Endothelial cell of umbilical vein (primary cell): ENCODE data around the gene GRK1. TPM values are rescaled to one million over a fixed set of nuclear protein-coding genes. Genes with fewer than 3 reads are reported as not detected.

Experiments
- BruUV-seq: library from RNA; stranded (reverse); fragments of 400-500 nt; replicated peaks from 2 replicates; lab custom pipeline; 2021; lab: Mats Ljungman, UMichigan
- CTCF ChIA-PET: fragments of 300-600, 350-600 bp; sonication (Branson Sonifier 250); formaldehyde crosslinking; loops from one replicate; lab custom pipeline; 2021; ENCODE audit warnings: antibody characterized with exemption, inconsistent platforms; lab: Charles Lee
- POLR2A ChIA-PET: fragments of 300-600, 350-600 bp; sonication (Branson Sonifier 250); formaldehyde crosslinking; loops from one replicate; lab custom pipeline; 2021; ENCODE audit warnings: antibody characterized with exemption, inconsistent platforms; lab: Charles Lee
- DNase-seq: peaks from one replicate; pipeline ENCODE4 v3.0.0-alpha.2; 2011; ENCODE audit warnings: low read depth, low spot score
- FAIRE-seq: peaks from 2 replicates; lab custom pipeline; 2011; peaks lifted over from hg19 to GRCh38; lab: Jason Lieb, UNC
- H2AFZ ChIP-seq: 2 replicates; pipeline ENCODE4 v1.6.0; 2012; ENCODE audit warnings: low read depth, low read length, control low read depth, inconsistent platforms
- H3K27ac ChIP-seq: 2 replicates; pipeline ENCODE4 v1.5.1; 2011; ENCODE audit warnings: low read depth, mild to moderate bottlenecking, control low read depth, low read length, moderate library complexity; ENCODE audit not compliant: insufficient read depth
- H3K27me3 ChIP-seq, 2 experiments: 2 replicates each; pipeline versions ENCODE4 v1.6.0 to v1.6.1; 2011; ENCODE audit warnings: low read length in 2 of 2, mixed read lengths in 1 of 2; ENCODE audit not compliant: control insufficient read depth in 2 of 2, insufficient read depth in 2 of 2
- H3K36me3 ChIP-seq, 2 experiments: 2 replicates in 1 of 2; 3 replicates in 1 of 2; pipeline ENCODE4 v1.5.1; 2011; ENCODE audit warnings: low read length in 2 of 2, mild to moderate bottlenecking in 1 of 2, moderate library complexity in 1 of 2; ENCODE audit not compliant: control insufficient read depth in 2 of 2, insufficient read depth in 2 of 2; ENCODE audit errors: extremely low read depth in 1 of 2
- H3K4me1 ChIP-seq: 3 replicates; pipeline ENCODE4 v1.5.1; 2011; ENCODE audit warnings: mild to moderate bottlenecking, low read length; ENCODE audit not compliant: control insufficient read depth, insufficient read depth; ENCODE audit errors: extremely low read depth
- H3K4me2 ChIP-seq: 2 replicates; pipeline ENCODE4 v1.6.1; 2011; ENCODE audit warnings: low read length, control low read depth, mixed read lengths; ENCODE audit not compliant: insufficient read depth
- H3K4me3 ChIP-seq, 3 experiments: fragments of 200-600 bp in 1 of 3; sonication (generic), shearing (Covaris generic) in 1 of 3; replicated peaks in 1 of 3; 2 replicates each; pipeline ENCODE4 v1.5.1; 2011 to 2016; ENCODE audit warnings: control low read depth in 3 of 3, low read length in 3 of 3, mild to moderate bottlenecking in 2 of 3, inconsistent platforms in 1 of 3, low read depth in 1 of 3, moderate library complexity in 1 of 3; ENCODE audit not compliant: insufficient read depth in 1 of 3
- H3K79me2 ChIP-seq: 2 replicates; pipeline ENCODE4 v1.6.0; 2012; ENCODE audit warnings: low read length, inconsistent platforms; ENCODE audit not compliant: control insufficient read depth, insufficient read depth
- H3K9ac ChIP-seq: replicated peaks from 2 replicates; pipeline ENCODE3; 2011; ENCODE audit warnings: low read length, control low read depth; ENCODE audit not compliant: insufficient read depth; ENCODE audit errors: extremely low read depth
- H3K9me1 ChIP-seq: replicated peaks from 3 replicates; pipeline ENCODE4 v1.6.0; 2011; ENCODE audit warnings: mild to moderate bottlenecking, low read length; ENCODE audit not compliant: control insufficient read depth, insufficient read depth; ENCODE audit errors: extremely low read depth
- H3K9me3 ChIP-seq: replicated peaks from 2 replicates; pipeline ENCODE4 v1.5.1; 2012; ENCODE audit warnings: low read length, inconsistent platforms; ENCODE audit not compliant: control insufficient read depth, insufficient read depth
- H4K20me1 ChIP-seq: replicated peaks from 2 replicates; pipeline ENCODE3; 2011; ENCODE audit warnings: mild to moderate bottlenecking, low read length; ENCODE audit not compliant: control insufficient read depth, insufficient read depth; ENCODE audit errors: extremely low read depth
- EZH2 ChIP-seq: IDR thresholded peaks from 2 replicates; pipeline ENCODE4 v1.6.1; 2012; ENCODE audit warnings: borderline replicate concordance, low read depth, mild to moderate bottlenecking, moderate library complexity, low read length, inconsistent platforms; ENCODE audit not compliant: severe bottlenecking
- FOS ChIP-seq: IDR thresholded peaks from 2 replicates; pipeline ENCODE4 v1.6.1; 2011; ENCODE audit warnings: mild to moderate bottlenecking, low read length, moderate library complexity, borderline replicate concordance; ENCODE audit not compliant: insufficient read depth
- GATA2 ChIP-seq: IDR thresholded peaks from 2 replicates; pipeline ENCODE4 v1.7.0; 2011; ENCODE audit warnings: low read depth, mild to moderate bottlenecking, moderate library complexity, mixed read lengths, low read length; ENCODE audit not compliant: insufficient read length, insufficient read depth
- JUN ChIP-seq: IDR thresholded peaks from 2 replicates; pipeline ENCODE4 v1.6.1; 2011; ENCODE audit warnings: borderline replicate concordance, low read depth; ENCODE audit not compliant: insufficient read length, insufficient read depth
- MYC ChIP-seq: IDR thresholded peaks from one replicate; pipeline ENCODE4 v1.6.1; 2011; ENCODE audit warnings: mild to moderate bottlenecking, low read depth, low read length
- POLR2A ChIP-seq: IDR thresholded peaks from 2 replicates; pipeline ENCODE4 v1.6.1; 2012; ENCODE audit warnings: low read depth, mild to moderate bottlenecking, control low read depth, low read length
- POLR2AphosphoS5 ChIP-seq: IDR thresholded peaks from 2 replicates; pipeline ENCODE4 v1.6.1; 2012; ENCODE audit warnings: low read depth, mild to moderate bottlenecking, control low read depth, low read length, moderate library complexity; ENCODE audit not compliant: insufficient read depth
- dilution Hi-C: fragments of 300-500 bp; cut with MboI; formaldehyde crosslinking; loops from one replicate; pipeline ENCODE4 v1.15.0; 2019; ENCODE audit warnings: low sequenced_read_pairs; ENCODE audit not compliant: extremely low pct_ligation_motif_present
- intact Hi-C: fragments of 100-400 bp; cut with micrococcal nuclease; formaldehyde crosslinking; loops from one replicate; pipeline ENCODE4 v1.10.0; 2022
- polyA plus RNA-seq, 4 experiments: library from polyadenylated mRNA; depleted of rRNA in 3 of 4; stranded (reverse) in 3 of 4; unstranded in 1 of 4; fragments of >200 nt; gene quantifications; 2 replicates each; pipeline versions ENCODE4 v1.2.1 to v1.2.3, GENCODE V29; 2011 to 2012; ENCODE audit warnings: missing spikeins in 1 of 4
- total RNA-seq: library from RNA; stranded (reverse); gene quantifications from 2 replicates; pipeline ENCODE4 v1.2.3, GENCODE V29; 2021
- TF ChIP-seq, protein P1 (sequence below): IDR thresholded peaks from 2 replicates; pipeline ENCODE4 v1.6.1; 2011; ENCODE audit not compliant: insufficient read depth, insufficient read length
- TF ChIP-seq, protein P2 (sequence below), 2 donors: IDR thresholded peaks; 1 replicate in 1 of 2; 2 replicates in 1 of 2; pipeline ENCODE4 v1.5.1; 2011; ENCODE audit warnings: low read length in 2 of 2, mild to moderate bottlenecking in 2 of 2, moderate library complexity in 2 of 2, control low read depth in 1 of 2, inconsistent platforms in 1 of 2, low read depth in 1 of 2; ENCODE audit not compliant: insufficient read depth in 1 of 2; ENCODE audit errors: extremely low read depth in 1 of 2

Gene GRK1
- total and polyA plus RNA-seq, 2 donors (not counting 3 experiments of a cell fraction or from before 2014, with no cell fraction given) = not detected

DNA sequence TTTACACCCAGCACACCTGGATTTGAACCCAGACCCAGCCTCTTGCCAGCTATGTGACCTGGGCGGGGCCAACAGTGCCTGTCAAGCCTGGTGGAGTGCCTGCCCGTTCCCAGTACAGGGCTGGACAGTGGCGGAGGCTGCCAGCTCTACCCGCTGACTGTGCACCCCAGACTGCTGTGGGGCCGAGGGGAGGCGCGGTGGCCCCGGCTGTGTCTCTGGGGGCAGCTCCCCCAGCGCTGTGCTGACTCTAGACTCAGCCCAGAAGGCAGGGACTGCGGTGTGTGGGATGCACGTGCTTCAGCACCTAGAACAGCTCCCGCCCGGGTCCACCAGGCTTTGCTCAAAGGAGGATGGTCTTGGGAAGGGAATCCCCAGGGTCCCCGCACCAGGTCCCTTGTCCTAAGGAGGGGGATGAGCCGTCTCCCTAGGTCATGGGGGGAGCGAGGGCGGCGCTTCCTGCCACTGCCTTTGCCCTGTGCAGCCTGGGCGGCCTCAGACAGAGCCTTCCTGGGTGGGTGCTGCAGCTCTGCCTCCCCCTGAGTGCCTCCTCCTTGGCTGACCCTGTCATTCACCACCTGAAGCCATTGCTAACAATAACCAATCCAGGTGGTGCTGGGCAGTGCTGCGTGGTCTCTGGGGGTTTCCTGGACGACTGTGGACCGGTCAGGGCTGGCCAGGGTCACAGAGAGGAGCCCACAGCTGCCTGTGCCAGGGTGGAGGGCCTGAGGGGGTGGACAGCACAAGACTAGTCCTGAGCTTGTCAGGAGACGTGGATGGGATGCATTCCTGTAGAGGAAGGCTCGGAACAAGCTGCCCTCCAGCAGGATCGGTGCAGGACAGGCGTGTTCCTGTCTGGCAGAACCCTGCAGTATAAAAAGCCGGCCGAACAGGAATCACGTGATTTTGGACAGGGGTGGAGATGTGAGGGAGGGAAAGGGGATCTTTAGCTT lies 110.6 kb downstream of the GRK1 start:
- FAIRE-seq (no peak), DNase-seq (no peak)
- peaks cover 24% of the 10 kb centered on the region for H3K4me1 ChIP-seq
- no peak overlapping the region for H3K9ac ChIP-seq
- dilution Hi-C loops (no loop called here), intact Hi-C loops (no loop called here)
- BruUV-seq = no TSS peak
- no peaks in the 10 kb centered on the region for H3K9me1 ChIP-seq
- no peak overlapping the region for H2AFZ ChIP-seq
- H3K27me3 ChIP-seq = no peaks in the 10 kb centered on the region
- ChIA-PET POLR2A (no interaction called here), CTCF (interaction anchor here (1.0 to 1.8 kb wide), 2 partner anchors 127 to 170 kb away, joined by 5 read pairs; no protein-coding TSS in a partner anchor)
- H3K4me2 ChIP-seq = no peak overlapping the region
- H4K20me1 ChIP-seq = no peaks in the 10 kb centered on the region
- TF ChIP-seq EZH2 = no peak
- TF ChIP-seq, protein P1, sequence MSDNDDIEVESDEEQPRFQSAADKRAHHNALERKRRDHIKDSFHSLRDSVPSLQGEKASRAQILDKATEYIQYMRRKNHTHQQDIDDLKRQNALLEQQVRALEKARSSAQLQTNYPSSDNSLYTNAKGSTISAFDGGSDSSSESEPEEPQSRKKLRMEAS = peak; percentile 46
- H3K79me2 ChIP-seq = peaks cover 2% of the 10 kb centered on the region
- no peaks in the 10 kb centered on the region for H3K9me3 ChIP-seq
- H3K36me3 ChIP-seq = no peaks in the 10 kb centered on the region
- H3K27ac ChIP-seq = no peak overlapping the region
- H3K4me3 ChIP-seq = no peak overlapping the region

DNA sequence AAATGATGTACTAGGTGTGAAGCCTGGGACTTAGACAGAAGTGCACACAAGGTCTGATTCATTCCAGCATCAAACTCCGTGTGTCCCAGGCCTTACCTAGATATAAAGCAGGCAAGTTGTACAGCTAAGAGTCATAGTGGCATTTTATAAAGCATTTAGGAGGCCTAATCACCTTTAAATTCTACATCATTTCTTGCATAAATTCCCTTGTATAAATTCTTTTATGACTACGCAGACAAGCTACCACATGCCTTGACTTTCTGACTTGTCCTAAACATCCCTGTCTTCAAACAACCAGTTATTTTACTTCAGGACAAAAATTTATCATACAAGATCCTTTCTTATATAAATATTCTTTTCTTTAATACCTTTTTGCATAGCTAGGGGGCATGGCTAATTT lies 114.6 kb downstream of the GRK1 start:
- Histone ChIP-seq H3K27ac (no peak overlapping the region), H3K36me3 (peaks cover 0 to 8% of the 10 kb centered on the region in 2 experiments), H3K4me3 (no peak overlapping the region), H3K9me1 (no peaks in the 10 kb centered on the region), H2AFZ (no peak overlapping the region), H3K4me1 (peaks cover 14% of the 10 kb centered on the region), H3K9ac (no peak overlapping the region), H3K4me2 (no peak overlapping the region), H4K20me1 (no peaks in the 10 kb centered on the region), H3K79me2 (no peaks in the 10 kb centered on the region), H3K9me3 (no peaks in the 10 kb centered on the region), H3K27me3 (no peaks in the 10 kb centered on the region)
- intact Hi-C loops = no loop called here
- no TSS peak for BruUV-seq
- ChIA-PET POLR2A (no interaction called here), CTCF (interaction anchor here (0.8 to 1.2 kb wide), 6 partner anchors 12 to 123 kb away, joined by 3 to 4 read pairs (median 3); no protein-coding TSS in a partner anchor)
- dilution Hi-C loops = no loop called here
- DNase-seq = no peak
- no peak for FAIRE-seq
- no peak for TF ChIP-seq POLR2A
- TF ChIP-seq JUN = no peak
- no peak for TF ChIP-seq MYC
- TF ChIP-seq, protein P2, sequence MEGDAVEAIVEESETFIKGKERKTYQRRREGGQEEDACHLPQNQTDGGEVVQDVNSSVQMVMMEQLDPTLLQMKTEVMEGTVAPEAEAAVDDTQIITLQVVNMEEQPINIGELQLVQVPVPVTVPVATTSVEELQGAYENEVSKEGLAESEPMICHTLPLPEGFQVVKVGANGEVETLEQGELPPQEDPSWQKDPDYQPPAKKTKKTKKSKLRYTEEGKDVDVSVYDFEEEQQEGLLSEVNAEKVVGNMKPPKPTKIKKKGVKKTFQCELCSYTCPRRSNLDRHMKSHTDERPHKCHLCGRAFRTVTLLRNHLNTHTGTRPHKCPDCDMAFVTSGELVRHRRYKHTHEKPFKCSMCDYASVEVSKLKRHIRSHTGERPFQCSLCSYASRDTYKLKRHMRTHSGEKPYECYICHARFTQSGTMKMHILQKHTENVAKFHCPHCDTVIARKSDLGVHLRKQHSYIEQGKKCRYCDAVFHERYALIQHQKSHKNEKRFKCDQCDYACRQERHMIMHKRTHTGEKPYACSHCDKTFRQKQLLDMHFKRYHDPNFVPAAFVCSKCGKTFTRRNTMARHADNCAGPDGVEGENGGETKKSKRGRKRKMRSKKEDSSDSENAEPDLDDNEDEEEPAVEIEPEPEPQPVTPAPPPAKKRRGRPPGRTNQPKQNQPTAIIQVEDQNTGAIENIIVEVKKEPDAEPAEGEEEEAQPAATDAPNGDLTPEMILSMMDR (IDR thresholded peaks at IDR 0.05; ENCODE audit: extremely low read depth in 1 of 2, insufficient read depth in 1 of 2, low read depth in 1 of 2, low read length in 2 of 2) = no peak
- TF ChIP-seq GATA2 = no peak
- TF ChIP-seq, protein P1 = no peak
- TF ChIP-seq POLR2AphosphoS5 = no peak
- TF ChIP-seq EZH2 = no peak
- TF ChIP-seq FOS = no peak
